DMS53 treated with DMSO at 0.1 percent for 48 hours (cell line): ENCODE data around the gene CD276.
"Not testable (repeated sequence)": the region's sequence is repeated elsewhere in the genome, so short reads cannot be mapped to it uniquely, and the experiment has no call there.

Experiments used
- DNase-seq: peaks from one replicate; lab custom pipeline; 2025; ENCODE audit not compliant: unreplicated experiment; lab: John Stamatoyannopoulos, UW

Gene CD276

GRCh38 chr15:73684581-73685455, 635 bp downstream of the CD276 start:
- DNase-seq: no peak

DNA sequence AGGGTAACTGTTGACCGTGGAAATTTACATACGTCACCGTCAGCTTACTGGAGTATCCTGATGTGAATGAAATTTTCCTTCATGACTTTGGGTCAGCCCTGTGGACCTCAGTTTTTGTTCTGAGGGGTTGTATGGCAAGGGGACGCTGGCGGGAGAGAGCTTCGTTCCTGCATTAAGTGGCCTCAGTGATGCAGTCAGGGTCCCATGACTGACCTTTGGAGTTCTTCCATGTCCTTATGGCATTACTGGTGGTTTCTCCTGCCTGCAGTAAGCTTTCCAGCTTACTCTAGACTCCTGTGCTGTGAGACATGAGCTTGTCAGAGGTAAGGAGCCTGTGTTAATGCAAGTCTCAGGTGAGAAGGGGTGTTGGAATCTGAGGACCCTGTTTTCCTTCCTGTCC, 1.8 kb downstream of the CD276 start:
- no peak for DNase-seq

- DNase-seq: no peak
Observed at GRCh38 chr15:73686781-73687256, 2.6 kb downstream of the CD276 start.

GRCh38 chr15:73687351-73687750, 3.2 kb downstream of the CD276 start:
- DNase-seq: no peak

- no peak for DNase-seq
Observed at GRCh38 chr15:73688455-73688854, 4.3 kb downstream of the CD276 start.

DNA sequence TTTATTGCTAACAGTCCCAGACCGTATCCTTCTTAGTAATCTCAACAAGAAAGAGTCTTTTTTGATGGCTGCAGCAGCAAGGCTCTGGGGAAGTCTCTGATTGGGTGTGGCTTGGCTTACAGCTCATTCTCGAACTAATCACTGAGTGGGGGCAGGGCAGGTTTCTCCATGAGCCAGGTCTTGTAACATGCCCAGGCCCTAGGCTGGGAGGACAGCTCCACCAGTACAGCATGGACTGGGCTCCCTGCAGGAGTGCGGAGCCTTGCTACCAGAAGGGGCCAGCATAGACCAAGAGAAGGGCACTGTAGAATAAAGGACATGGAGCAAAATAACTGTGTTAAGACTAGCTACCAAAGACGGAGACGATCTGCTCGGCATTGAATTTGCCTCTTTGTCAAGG, 7.2 kb downstream of the CD276 start:
- no peak for DNase-seq

GRCh38 chr15:73694419-73694818, 10.2 kb downstream of the CD276 start:
- DNase-seq: no peak

GRCh38 chr15:73695773-73696640, 11.8 kb downstream of the CD276 start:
- DNase-seq: no peak

GRCh38 chr15:73696641-73697001, 12.4 kb downstream of the CD276 start:
- no peak for DNase-seq

GRCh38 chr15:73697033-73697467, 12.9 kb downstream of the CD276 start:
- no peak for DNase-seq

GRCh38 chr15:73699249-73700040, 15.3 kb downstream of the CD276 start:
- DNase-seq: no peak

DNA sequence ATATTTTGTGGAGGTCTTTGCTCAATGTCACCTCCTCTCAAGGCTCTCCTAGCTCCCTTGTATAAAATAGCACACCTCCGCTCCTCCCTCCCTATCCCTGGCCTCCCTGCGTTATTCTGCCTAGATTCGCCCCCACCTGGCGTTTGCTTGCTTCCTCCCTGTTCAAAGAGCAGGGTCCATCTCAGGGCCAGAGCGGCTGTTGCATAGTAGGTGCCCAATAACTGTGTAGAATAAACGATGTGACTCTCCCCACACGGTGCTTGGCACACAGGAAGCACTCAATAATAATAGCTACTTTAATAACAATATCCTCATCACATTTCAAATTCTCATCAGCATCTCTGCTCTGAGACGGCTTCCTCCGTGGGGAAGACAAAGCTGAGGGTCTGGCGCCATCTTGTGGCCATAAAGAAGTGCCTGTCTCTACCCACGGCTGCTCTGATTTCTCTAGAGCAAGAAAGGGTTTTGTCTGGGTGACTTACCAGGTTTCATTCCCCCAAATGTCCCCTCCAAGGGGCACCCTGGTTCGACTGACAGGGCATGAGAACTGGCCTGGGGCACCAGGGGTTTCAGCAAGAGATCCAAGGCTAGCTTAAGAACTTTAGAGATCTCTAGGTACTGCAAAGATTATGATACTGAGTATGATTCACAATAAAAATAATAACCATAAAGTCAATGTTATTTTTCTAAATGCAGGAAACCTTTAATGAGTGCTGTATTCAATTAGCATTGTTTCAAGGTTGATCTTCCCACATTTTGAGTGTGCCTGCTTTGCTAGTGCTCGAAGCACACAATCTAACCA, 16.1 kb downstream of the CD276 start:
- peak; percentile 64 for DNase-seq

DNA sequence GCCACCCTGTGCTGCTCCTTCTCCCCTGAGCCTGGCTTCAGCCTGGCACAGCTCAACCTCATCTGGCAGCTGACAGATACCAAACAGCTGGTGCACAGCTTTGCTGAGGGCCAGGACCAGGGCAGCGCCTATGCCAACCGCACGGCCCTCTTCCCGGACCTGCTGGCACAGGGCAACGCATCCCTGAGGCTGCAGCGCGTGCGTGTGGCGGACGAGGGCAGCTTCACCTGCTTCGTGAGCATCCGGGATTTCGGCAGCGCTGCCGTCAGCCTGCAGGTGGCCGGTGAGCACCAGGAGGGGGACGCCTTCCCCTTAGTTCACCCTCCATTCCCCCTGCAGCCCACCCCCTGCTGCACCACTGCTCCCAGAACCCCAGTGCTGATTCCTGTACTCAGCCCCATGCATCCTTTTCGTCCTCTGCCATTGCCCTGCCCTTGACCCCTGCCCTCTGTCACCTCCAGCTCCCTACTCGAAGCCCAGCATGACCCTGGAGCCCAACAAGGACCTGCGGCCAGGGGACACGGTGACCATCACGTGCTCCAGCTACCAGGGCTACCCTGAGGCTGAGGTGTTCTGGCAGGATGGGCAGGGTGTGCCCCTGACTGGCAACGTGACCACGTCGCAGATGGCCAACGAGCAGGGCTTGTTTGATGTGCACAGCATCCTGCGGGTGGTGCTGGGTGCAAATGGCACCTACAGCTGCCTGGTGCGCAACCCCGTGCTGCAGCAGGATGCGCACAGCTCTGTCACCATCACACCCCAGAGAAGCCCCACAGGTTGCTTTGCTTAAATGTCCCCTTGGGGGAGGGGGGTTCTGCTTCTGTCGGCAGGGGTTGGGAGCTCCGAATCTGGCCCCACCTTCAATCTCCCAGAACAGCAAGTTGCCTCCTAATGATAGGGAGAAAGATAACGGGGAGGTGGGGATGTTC, 18.4 kb downstream of the CD276 start:
- not testable (repeated sequence) for DNase-seq

DNA sequence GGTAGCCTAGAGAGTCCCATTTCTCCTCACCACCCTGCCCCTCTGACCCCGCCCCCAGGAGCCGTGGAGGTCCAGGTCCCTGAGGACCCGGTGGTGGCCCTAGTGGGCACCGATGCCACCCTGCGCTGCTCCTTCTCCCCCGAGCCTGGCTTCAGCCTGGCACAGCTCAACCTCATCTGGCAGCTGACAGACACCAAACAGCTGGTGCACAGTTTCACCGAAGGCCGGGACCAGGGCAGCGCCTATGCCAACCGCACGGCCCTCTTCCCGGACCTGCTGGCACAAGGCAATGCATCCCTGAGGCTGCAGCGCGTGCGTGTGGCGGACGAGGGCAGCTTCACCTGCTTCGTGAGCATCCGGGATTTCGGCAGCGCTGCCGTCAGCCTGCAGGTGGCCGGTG, 19.4 kb downstream of the CD276 start:
- DNase-seq: not testable (repeated sequence)

- DNase-seq: not testable (repeated sequence)
Observed at GRCh38 chr15:73704142-73704868, 20.1 kb downstream of the CD276 start.

DNA sequence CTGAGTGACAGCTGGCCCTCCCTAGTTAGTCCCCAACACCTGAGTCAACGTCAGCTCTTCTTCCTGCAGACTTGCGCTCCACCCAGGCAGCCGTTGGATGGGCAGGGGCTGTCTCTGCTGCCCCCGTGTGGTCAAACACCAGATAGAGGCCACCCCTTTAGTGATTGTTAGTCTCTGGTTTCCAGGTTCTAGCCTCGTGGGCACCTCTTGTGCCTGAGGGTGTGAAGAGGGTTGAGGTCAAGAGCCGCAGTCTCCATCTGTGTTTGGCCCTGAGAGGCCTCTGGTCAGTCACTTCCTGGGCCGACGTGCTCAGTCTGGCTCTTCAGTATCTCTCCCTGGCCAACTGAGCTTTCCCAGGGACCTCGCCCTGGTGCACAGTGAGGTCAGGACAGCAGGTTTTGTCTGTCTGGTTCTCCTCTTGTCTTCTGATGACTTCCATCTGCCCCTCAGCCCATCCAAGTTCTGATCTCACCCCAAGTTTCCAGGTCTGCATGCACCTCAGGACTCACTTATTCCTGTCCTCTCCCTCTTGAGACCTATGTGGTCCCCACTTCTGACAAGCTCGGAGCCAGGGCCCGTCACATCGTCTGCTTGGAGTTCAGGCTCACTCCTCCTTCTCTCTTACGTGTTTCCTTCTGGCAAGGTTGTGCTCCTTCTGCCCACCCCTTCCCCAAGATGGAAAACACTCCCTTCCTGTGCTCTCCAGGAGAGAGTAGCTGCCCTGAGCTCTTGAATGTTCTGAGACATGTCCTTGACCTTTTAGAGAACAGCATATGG, 20.9 kb downstream of the CD276 start:
- DNase-seq: peak; percentile 30

DNA sequence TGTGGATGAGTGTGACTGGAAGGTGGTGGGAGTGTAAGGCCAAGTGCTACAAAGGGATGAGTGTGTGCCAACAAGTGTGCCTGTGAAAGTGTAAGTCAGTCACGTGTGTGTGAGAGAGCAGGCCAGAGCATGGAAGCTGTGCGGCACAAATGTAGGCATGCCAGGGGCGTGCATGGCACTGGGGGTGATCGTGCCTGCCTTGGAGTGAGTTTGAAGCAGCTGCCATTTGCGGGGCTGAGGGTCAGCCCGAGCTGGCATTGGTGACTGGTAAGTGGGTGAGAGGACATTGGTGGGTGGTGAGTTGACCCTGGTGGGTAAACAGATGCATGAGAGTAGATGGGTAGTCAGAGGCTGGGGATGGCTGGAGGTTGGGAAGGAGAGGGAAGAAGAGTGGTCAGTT, 24.5 kb downstream of the CD276 start:
- no peak for DNase-seq

DNA sequence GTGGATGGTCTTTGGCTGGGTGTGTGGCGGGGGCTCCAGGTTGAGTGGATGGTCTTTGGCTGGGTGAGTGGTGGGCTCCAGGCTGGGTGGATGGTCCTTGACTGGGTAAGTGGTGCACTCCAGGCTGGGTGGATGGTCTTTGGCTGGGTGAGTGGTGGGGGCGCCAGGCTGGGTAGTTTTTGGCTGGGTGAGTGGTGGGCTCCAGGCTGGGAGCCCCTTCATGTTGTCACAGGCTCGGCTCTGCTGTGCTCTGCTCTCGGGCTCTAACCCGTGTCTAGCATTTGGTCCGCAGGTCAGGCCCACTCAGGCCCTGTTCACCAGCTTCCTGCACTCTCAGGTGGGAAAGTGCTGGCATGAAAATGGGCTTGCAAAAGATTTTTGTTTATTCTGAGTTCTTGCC, 25.1 kb downstream of the CD276 start:
- no peak for DNase-seq
